Left forelimb (tissue), 1 donor: Measurements from ENCODE around the gene FBXO21.
A peak's percentile ranks its signal among the peaks of the same experiment; 100 is the strongest.
"Not testable (repeated sequence)": the region's sequence is repeated elsewhere in the genome, so short reads cannot be mapped to it uniquely, and the experiment has no call there.

Experiments
- DNase-seq: peaks from one replicate; pipeline ENCODE4 v3.0.0-alpha.2; 2018; ENCODE audit warnings: low spot score

Gene FBXO21, protein sequence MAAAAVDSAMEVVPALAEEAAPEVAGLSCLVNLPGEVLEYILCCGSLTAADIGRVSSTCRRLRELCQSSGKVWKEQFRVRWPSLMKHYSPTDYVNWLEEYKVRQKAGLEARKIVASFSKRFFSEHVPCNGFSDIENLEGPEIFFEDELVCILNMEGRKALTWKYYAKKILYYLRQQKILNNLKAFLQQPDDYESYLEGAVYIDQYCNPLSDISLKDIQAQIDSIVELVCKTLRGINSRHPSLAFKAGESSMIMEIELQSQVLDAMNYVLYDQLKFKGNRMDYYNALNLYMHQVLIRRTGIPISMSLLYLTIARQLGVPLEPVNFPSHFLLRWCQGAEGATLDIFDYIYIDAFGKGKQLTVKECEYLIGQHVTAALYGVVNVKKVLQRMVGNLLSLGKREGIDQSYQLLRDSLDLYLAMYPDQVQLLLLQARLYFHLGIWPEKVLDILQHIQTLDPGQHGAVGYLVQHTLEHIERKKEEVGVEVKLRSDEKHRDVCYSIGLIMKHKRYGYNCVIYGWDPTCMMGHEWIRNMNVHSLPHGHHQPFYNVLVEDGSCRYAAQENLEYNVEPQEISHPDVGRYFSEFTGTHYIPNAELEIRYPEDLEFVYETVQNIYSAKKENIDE

DNA sequence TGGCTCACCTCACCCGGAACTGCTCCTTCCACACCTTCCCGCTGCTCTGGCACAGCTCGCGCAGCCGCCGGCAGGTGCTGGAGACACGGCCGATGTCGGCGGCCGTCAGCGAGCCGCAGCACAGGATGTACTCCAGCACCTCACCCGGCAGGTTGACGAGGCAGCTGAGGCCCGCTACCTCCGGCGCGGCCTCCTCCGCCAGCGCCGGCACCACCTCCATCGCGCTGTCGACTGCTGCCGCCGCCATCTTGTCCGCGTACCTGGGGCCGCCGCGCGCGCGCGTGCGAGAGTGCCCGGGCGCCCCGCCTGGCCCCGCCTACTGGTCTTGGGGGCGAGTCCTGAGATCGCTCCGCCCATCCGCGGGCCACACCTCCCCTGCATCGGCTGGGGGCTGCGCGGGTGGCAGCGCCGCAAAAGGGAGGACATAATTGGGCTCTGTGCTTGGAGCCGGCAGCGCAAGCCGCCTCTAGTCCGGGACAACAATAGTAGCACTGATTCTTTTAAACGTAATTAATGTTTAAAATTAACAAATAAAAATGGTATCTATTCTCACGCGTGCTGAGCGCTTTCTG, at the start of gene FBXO21:
FBXO21 (minus strand) TSS at position 261 of the 572 bp plus-strand sequence; CDS start at position 247, 14 bp downstream.
- DNase-seq, result peak; percentile 94

DNA sequence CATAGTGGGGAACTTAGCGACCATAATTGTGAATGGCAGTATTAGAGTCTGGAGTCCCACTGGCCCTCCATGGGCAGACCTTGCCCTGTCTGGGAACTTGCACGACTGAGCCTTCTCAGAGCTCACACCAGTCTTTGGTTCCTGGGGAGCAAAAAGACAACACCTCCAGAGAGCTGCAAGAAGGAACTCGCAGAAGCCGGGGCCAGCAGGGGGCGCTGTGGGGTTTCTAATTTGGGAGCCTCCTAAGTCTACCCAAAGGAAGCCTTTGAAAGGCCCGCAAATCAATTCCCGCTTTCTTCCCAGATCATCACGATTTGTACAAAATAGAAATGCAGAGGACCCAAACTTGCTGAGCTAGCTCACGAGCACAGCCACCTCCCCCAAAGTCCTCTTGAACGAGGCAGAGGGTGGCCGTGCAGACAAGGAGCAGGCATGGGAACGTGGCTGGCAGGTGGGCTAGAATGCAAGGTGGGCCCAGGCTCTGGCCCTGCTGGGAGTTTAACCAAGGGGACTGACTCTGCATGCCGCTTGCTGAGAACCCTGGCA, 46.3 kb upstream of the FBXO21 start:
- peak; percentile 81 for DNase-seq

DNA sequence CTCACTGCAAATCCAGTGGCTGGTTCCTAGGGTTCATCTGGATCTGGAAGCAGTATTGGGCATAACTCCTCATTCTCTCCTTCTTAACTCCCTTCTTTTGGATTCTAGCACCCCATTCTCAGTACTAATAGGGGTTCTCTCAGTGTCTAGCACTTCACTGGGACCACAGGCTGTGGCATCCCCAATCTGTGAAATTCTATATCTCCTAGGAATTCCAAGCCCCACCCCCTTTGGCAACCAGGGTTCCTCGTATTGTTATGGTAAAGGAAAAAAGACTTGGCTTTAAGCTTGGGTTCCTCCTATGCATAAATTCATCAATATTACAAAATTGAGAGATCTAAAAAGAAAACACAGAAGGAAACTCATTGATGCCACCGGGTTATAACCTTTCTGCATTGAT, 45.0 kb upstream of the FBXO21 start:
- no peak for DNase-seq

DNA sequence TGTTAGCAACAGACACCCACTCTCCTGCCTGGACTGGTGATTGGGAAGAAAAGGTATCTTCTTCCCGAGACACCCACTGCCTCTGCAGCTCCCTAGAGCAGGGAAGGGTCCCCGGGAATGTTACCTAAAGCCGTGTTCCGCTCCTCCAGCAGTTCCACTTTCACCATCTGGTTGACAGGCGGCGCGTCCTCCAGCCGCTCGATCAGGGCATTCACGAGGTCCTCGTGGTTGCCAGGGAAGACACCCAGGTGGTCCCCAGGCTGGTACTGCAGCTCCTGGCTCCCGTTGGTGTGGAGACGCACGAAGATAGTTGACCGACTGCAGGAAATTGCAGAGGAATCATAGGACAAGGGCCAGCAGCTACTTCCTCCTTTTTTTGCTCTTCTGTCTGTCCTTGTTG, 44.2 kb upstream of the FBXO21 start:
- DNase-seq, result no peak

DNA sequence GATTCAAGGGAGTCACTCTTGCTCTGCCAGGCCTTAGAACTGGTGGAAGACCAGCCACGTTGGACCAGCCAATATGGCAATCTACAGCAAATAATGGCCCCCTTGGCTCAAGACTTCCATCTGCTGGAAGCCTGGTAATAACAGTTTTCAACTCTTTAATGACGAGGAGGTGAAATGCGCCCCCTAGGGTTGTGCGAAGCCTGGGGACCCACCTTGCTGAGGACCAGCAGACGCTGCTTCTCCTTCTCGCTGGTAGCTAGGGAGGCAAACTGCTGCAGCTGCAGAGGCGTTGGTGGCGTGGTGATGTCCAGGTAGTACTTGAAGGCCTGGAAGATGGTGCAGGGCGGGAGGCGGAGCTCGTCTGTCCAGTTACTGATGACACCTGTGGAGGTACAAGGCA, 41.5 kb upstream of the FBXO21 start:
- no peak for DNase-seq

DNA sequence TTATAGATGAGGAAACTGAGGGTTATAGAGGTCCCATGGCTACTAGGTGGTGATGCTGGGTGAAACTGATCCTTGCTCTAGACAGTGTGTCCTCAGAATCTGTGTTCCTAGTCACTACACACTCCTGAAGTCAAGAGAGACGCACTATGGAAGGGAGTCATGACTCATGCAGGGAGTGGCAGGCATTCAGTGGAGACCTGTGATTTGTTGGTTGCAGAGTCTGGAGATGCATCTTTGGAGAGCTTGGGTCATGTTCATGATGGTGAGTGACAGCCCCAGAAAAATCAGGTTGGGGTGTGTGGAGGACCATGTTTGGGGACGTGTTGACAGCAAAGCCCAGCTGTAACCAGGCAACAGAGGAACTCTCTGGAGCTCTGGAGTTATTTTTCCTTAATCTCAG, 38.0 kb upstream of the FBXO21 start:
- no peak for DNase-seq

DNA sequence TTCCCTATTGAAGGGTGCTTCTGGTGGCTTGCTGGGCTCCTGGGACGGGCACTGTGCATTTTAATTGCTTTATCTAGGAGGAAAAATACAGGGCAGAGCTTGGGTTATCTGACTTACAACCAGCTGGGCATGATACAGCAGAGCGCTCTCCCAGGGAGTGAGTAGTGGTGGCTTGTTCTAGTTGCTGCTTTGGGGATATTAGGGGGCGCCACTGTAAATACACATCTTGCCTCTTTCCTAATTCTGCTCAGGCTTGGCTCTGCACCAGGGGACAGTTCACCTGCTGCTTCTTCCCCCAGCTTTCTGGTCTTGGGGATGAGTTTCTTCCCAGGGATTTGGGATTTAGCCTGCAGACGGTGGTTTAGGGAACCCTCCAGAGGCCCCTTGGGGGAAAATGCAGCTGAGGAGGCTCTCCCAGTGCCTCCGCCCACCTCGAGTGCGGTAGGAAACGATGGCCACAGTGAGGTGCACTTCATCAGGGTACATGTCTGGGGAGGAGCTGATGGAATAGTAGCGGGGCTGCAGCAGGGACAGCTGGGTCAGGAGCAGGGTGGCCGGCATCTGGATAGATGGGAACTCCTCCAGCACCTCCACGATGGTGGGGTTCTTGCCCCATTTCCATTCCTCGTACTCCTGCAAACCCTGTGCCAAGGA, 36.9 kb upstream of the FBXO21 start:
- DNase-seq, result no peak

DNA sequence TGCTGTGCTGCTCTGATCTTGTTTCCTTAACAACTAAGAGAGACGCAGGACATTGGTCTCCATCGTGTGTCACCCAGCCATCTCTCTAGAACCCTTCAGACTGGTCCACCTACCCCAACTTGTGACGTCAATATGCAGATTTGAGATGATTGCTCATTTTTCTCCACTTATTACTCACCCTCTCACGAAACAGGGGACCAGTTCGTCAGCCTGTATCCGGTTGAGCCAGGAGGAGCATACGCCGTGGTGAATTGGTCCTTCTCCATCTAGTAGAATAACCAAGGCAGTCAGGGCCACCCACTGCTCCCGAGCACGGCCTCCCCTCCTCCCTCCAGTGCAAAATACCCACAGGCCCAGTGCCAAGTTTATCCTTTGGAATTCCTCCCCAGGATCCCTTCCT, 36.2 kb upstream of the FBXO21 start:
- DNase-seq, result no peak

DNA sequence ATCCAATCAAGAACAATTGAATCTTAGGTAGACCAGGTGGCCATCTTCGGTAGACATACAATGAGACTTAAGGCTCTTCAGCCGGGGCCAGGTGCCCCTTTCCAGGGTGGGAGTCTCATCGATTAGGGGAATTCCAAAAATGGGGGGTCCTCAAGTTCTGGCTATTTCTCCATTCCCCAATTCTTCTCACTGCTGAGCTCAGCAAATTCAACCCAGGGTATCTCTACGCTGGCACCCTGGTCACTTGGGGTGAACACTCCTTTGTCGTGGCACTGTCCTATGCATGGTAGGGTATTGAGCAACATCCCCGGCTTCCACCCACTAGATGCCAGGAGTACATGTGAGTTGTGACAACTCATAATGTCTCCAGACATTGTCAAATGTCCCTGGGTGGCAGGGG, 34.9 kb upstream of the FBXO21 start:
- DNase-seq, result no peak

DNA sequence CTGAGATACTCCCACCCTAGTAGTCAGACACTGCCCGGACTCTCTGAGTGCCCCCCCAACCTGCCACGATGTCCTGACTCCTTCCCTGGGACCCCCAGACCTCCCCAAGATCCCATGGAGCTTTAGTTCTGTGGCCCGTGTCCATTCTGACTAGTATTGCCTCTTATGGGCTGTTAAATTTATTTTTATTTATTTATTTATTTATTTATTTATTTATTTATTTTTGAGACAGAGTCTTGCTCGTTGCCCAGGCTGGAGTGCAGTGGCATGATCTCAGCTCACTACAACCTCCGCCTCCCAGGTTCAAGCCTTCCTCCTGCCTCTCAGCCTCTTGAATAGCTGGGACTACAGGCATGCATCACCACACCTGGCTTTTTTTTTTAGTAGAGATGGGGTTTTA, 30.7 kb upstream of the FBXO21 start:
- not testable (repeated sequence) for DNase-seq

DNA sequence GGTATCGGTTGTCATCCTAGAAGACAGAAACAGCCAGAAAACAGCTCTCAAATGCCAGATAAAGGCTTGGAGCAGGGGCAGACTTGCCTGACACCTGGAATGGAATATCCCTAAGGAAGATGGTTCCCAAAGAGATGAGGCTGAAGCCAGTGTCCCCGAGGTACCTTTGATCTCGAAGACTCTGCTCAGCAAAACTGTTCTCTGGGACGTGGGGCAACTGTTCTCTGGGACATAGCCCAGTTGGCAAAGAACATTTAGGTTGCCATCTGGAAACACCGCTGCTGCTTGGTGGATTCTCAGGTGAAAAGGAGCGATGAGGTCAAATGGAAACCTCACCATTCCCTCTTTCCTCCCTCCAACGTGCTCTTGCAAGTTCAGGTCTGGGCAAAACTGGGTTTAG, 27.9 kb upstream of the FBXO21 start:
- no peak for DNase-seq

DNA sequence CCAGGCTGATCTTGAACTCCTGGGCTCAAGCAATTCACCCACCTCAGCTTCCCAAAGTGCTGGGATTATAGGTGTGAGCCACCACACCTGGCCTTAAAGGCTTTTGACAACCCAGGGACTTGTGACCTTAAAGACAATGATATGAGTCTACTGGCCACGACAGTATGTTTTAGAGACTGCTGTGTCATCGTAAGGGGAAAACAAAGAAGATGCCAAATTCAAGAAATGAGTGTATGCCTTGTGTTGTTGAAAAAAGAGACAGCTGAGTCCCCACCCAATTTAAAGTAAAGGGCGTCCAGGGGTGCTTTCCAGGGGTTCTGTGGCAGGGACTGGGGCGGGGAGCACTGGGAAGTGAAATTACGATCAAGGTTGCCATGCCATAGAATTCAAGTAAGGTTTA, 26.4 kb upstream of the FBXO21 start:
- DNase-seq, result no peak

DNA sequence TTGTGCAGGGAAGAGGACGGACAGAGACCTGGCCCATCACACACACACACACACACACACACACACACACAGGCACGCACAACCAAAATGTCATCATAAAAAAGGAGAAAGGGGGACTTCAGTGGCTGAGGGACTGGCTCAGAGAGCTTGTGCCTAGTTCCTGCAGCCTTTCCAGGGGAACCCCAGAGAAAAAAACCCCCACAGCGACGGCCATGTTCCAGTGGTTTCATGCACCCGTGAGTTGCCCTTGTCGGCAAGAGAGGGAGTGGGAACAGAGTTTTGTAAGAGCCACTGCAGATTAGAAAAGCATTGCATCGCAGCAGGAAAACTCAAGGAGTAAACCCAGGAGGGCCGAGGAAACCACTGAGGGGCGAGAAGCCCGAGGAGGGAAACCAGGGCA, 24.5 kb upstream of the FBXO21 start:
- no peak for DNase-seq

DNA sequence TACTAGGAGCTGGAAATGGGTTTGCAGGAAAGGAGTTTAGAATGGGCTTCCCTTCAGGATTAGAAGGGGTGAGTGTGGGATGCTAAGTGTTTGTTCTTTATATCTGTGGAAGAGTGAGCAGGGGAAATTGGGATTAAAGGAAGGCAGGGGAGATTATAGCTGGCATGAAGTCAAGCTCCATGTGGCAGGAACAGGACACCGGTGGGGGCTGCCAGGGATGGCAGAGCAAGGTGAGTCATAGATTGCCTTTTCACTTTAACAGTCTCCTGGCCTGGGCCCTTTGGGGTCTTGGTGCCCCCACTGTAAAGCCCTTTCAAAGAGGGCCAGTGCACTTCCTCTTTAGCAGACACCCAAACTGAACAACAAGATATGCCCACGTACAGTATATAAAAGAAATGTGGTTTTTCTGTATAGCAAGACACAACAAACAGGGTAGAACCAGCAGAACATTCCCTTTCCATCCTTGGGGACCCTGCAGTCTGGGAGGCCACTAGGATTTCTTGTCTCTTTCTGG, 23.1 kb upstream of the FBXO21 start:
- DNase-seq, result no peak

DNA sequence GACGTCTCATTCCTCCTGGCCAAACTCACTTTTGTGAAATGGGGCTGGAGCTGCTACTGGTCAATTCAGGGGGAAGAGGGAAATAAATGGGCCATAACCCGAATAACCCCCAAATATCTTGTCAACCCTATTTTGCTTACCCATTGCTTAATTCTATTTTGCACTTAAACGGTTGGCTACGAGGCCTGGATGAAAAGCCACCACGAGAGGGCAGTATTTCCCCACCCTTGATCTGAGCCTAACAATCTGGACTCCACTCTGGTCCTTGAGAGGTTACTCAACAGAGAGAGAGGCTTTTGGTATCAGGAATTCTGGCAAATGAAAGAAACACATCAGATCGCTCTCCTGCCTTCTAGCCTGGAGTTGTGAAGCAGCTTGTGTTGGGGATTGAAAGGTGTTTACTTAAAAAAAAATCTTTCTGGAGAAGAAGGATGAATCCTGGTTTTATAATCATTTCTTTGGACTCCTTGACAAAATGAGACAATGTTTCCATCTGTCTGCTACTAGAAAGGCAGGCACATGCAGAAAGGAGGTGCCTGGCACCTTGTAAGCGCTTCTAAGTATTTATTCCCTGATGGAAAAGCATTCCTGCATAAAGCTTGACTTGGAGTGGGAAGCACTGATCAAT, 22.4 kb upstream of the FBXO21 start:
- peak; percentile 71 for DNase-seq

DNA sequence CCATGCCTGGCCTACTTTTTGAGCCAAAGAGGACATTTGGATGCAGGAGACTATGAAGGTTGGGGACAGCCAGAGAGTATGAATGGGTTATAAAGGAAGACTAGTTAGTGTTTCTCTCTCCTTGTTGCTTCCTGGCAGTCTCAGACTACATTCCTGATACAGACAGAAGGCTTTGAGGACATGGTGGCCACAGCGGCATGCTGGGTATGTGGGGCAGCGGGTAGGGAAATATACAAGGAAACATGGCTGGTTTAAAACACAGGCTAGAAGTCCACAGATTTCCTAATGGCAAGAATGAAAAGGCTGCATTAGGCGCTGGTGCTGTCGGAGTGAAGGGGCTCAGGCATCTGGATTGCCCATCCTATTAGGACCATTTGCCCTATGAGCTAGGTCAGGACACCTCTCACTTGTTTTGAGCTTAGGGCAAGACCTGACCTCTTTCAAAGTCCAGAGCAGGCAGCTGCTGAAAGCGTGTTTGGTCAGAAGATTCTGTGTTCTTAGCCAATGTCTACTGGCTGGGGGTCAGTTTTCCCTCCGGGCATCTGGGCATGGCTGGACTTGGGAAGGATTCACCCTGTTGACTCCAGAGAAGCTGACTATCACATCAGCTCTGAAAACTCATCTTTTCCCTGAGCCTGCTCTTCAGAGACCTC, 20.1 kb upstream of the FBXO21 start:
- DNase-seq, result no peak

DNA sequence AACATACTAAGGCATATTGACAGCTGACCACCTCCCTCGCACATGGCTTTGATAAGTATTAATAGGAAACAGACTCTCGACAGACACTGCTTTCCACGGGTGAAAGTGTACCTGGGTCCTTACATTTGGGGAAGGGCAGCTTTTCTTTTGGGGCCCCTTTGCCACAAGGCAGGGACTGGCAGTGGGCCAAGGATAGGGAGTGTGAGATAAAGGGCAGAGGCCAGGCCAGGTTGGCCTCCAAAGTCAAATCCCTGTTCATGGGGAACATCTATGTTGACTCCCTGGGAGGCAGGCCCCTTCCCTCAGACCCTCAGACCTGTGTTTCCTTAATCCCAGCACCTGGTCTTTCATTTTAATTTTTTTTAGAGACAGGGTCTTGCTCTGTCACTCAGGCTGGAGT, 19.4 kb upstream of the FBXO21 start:
- no peak for DNase-seq

DNA sequence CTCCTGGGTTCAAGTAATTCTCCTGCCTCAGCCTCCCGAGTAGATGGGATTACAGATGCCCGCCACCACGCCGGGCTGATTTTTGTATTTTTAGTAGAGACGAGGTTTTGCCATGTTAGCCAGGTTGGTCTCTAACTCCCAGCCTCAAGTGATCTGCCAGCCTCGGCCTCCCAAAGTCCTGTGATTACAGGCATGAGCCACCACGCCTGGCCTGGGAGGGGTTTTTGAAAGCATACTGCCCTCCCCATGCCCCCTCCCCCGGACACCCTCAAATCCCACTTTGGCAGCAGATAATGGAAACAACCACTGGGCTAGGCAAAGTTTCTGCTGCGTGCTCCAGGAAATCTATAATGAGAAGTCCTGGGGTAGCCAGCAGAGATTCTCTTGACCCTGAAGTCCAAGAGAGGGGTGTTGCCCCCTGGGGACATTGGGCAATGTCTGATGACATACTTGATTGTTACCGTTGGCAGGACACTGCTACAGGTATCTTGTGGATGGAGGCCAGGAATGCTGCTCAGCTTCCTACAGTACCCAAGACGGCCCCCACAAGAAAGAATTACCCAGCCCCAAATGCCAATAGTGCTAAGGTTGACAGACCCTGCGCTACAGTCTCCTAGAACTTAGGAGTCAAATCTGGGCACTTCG, 18.7 kb upstream of the FBXO21 start:
- DNase-seq, result no peak

DNA sequence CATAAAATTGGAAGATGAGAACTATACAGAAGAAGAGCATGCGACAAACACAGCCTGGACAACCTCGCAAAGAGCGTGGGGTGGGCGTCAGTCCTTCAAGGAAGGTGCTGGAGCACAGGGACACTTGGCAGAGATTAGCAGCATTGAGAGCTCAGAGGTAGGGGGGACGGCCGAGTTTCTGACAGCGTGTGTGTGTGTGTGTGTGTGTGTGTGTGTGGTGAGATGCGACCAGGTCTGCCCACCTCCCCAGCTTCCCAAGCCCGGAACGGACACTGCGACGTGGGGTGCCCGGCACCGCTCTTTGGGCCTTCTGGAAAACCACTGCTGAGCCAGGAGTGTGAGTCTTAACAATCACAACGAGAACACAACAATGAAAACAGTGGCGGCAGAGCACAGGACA, 17.9 kb upstream of the FBXO21 start:
- DNase-seq, result no peak

DNA sequence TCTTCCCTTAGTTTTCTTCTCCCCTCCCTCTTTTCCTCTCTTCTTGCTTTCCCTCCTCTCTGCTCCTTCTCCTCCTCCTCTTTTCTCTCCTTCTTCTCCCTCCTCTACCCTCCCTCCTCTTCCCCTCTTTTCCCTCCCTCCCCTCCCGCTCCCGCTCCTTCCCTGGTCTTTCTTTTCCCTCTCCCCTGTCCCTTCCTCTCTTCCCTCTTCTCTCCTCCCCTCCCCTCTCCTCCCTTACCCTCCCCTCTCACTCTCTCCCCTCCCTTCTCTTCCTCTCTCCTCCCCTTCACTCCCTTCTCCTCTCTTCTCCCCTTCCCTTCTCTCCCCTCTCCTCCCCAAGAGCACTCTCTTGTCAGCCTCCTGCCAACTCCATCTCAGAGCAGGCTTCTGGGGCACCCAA, 17.4 kb upstream of the FBXO21 start:
- DNase-seq, result no peak

DNA sequence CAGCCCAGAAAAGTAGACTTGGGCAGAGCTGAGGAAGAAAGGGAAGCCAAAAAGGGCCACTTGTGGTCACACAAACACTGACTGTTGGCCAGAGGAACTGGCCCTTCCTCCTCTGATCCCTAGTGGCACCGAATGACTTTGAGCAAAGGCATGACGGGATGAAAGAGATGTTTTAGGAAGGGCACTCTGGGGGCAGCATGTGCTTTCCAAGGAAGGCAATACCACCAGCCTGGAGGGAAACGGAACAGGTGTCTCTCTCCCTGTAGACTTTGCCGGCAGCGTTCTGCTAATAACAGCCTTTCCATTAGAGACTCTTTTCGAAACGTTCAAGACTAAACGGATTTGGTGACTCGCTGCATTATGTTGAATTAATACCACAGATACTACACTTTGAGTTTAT, 12.3 kb upstream of the FBXO21 start:
- no peak for DNase-seq
